Hindlimb muscle (tissue), 1 donor: ENCODE measurements around the gene NMNAT2. TPM values are rescaled to one million over a fixed set of nuclear protein-coding genes. Genes with fewer than 3 reads are reported as not detected.

Experiments
- DNase-seq: peaks from one replicate; pipeline ENCODE4 v3.0.0-alpha.2; 2013
- polyA plus RNA-seq: library from polyadenylated mRNA; unstranded; fragments of 120-200 nt; gene quantifications from one replicate; pipeline ENCODE4 v1.2.1, GENCODE V29; 2013; ENCODE audit not compliant: insufficient read length

The NMNAT2 gene
- polyA plus RNA-seq, 1 donor = 0.85 TPM

- DNase-seq = no peak
These were observed 208.5 kb downstream of the NMNAT2 start for GRCh38 chr1:183209533-183210158.

GRCh38 chr1:183206538-183207122 lies 211.6 kb downstream of the NMNAT2 start:
- DNase-seq = no peak

GRCh38 chr1:183205196-183205781 lies 212.9 kb downstream of the NMNAT2 start:
- DNase-seq = peak; percentile 56

GRCh38 chr1:183203094-183203493 lies 215.1 kb downstream of the NMNAT2 start:
- DNase-seq = no peak

- DNase-seq = no peak
These were observed 217.7 kb downstream of the NMNAT2 start for GRCh38 chr1:183200451-183200850.

GRCh38 chr1:183199304-183199703 lies 218.9 kb downstream of the NMNAT2 start:
- no peak for DNase-seq

- no peak for DNase-seq
These were observed 219.7 kb downstream of the NMNAT2 start for GRCh38 chr1:183198463-183198862.

Other genes with a start within 250 kb of the NMNAT2 start
- 2.6 TPM for gene LAMC2, start 232.1 kb downstream of the NMNAT2 start, polyA plus RNA-seq
- gene SMG7, start 54.1 kb upstream of the NMNAT2 start, polyA plus RNA-seq = 39.5 TPM
- 5.5 TPM for gene NCF2, start 172.1 kb upstream of the NMNAT2 start, polyA plus RNA-seq
- gene ARPC5, start 217.4 kb upstream of the NMNAT2 start, polyA plus RNA-seq = 76.7 TPM
- not detected for gene APOBEC4, start 234.9 kb upstream of the NMNAT2 start, polyA plus RNA-seq